Activated CD4-positive, alpha-beta T cell treated with anti-CD3 and anti-CD28 coated beads for 1 hour (primary cell): Measurements from ENCODE around the gene GBX2.

Experiments
- DNase-seq: peaks from one replicate; pipeline ENCODE4 v3.0.0-alpha.2; 2020

The GBX2 gene

DNA sequence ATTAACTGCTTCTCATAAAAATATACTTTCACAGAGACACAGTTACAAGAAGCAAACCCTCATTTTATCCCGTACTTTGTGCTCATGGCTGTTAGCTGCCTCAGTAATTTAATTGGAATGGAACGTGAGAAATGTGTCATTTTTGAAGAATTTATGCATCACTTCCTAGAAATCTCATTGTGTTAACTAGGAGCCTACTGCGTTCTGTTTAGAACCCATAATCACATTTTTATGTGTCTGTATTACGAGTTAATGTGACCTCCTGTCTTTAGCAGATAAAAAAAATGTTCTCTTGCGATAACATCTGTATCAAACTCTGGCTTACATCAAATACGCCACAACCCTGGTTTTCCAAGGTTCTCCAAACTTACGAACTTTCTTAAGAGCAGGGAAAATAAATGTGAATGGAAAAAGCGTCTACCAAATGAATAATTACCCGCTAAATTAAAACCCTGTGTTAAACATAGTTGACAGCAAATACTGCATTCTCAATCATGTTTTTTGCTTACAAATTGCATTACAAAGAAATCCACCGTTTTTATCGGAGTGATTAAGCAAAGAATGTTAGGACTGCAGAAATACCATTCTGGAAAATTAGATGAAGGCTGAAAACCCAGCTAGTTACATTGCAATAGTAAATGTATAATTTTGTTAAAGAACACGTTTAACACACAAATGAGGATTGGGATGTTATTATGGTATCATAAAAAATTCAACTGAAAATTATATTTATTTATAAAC lies 12.1 kb upstream of the GBX2 start:
- DNase-seq, result no peak

DNA sequence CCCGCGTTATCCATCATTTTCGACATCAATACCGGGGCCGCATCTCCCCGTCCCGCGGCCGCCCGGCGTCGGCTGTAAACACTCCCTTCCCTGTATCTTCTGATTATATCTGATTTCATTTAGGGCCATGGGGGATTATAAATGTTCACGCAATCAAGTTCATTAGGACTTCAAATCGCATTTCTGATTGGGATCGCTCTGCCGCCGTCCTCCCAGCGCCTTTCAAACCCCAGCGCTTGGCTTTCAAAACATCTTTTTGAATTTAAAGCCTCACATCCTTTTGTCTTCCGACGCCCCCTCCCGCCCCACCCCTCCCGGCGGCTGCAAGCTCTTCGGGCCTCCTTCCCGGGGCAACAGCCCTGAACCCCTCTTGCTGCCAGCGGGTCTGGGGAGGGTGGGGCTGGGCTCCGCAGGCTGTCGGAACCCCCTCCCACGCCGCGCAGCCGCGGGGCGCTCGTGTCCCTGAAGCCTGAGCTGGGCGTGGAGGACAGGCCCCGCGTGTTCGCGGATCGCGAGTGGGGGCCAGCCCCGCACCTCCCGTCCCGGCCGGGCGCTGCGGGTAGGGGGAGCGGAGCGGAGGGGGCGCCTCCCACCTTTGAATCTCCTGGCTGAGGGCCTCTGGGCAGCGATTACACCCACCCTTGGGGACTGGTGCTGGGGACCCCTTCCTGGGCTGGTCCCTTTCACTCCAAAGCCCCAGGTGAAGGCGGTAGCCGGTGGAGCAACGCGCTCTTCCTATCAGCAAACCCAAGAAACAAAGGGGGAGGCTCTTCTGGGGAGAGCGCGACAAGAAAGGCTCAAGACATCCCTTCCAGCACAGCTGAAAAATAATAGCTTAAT lies 11.3 kb upstream of the GBX2 start:
- DNase-seq, result no peak

- DNase-seq, result no peak
Observed at GRCh38 chr2:236178890-236179235, 10.7 kb upstream of the GBX2 start.

- DNase-seq, result no peak
Observed at GRCh38 chr2:236177967-236178889, 10.0 kb upstream of the GBX2 start.

GRCh38 chr2:236177604-236177966 lies 9.4 kb upstream of the GBX2 start:
- no peak for DNase-seq

DNA sequence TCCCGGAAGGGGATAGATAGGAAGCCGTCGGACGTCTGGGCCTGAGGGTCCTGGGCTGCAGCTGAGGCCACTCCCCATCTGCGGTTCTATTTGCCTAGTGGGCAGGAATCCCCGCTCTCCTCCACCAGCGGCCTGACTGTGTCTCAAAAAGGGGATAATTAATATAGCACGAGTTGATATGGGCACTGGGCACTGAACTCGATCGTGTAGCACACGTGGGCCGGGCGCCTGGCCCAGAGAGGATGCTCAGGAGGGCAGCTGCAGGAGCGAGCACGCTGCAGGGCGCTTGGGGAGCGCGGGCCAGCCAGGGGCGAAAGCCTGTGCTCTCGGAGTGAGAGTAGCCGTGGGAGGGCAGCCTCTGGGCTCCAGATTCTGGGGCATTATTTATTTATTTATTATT lies 8.8 kb upstream of the GBX2 start:
- no peak for DNase-seq

- DNase-seq, result no peak
Observed at GRCh38 chr2:236176417-236176816, 8.2 kb upstream of the GBX2 start.

DNA sequence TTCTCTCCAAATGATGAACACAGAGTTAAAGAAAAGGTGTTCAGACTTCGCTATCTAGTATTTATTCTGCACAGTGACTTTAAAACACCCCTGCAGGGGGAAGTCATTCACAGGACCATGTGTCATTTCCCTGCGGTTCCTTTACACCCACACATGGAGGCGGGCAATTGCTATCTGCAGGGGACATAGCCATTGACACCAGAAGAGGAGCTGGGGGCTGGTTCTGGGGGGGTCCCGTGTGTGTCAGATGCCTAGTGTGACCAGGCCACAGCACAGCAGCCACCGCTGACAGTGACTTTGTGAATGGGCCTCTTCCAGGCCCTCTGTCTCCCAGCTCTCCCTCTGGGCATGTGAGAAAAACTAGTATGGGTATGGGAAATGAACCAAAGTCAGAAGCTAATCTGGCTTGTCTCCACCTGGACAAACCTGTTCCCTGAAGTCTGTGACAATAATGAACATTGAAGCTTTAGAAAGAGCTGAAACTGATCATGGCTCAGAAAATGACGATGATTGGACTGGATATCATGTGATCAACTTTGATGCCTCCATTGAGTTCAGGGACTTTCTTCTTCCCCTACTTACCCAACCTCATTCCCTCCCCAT lies 7.5 kb upstream of the GBX2 start:
- DNase-seq, result no peak

DNA sequence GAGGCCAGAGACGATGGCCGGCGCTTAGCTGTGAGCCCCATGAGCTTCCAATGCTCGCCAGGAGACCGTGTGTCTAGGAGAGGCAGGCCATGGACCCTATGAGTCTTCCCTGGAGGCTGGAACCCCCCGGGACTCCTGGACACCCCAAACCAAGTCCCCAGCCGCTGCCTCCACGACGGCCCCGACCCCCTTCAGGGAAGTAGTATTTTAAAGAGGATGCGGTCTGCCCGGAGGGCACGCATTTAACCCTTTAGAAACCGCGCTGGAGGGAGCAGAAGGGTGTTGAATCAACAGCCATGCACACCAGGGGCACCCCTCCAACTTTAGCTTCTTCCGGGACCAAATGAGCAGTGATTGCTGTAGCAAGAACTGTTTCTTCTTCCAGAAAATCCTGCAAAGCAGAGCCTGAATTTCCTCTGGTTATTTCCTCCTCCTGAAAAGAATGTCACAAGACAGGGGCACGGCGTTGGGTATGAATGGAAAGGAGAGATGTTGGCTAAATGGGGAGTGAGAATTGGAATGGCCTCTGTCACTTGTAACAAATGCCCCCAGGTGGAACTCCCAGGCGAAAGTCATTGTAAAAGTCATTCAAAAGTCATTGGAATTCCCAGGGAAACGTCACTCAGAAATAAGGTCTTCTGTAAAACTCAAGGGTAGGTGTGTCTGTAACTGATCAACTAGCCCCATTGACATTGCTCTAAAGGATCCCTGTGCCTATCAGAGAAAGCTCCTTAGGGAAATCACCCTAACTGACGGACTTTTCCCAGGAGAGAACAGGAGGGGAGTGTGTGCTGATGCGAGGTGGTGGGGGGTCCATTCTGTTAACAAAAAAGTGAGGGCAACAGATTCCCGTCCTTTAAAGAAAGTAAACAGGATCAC lies 5.8 kb upstream of the GBX2 start:
- DNase-seq, result no peak

GRCh38 chr2:236173036-236173728 lies 5.0 kb upstream of the GBX2 start:
- DNase-seq, result no peak

DNA sequence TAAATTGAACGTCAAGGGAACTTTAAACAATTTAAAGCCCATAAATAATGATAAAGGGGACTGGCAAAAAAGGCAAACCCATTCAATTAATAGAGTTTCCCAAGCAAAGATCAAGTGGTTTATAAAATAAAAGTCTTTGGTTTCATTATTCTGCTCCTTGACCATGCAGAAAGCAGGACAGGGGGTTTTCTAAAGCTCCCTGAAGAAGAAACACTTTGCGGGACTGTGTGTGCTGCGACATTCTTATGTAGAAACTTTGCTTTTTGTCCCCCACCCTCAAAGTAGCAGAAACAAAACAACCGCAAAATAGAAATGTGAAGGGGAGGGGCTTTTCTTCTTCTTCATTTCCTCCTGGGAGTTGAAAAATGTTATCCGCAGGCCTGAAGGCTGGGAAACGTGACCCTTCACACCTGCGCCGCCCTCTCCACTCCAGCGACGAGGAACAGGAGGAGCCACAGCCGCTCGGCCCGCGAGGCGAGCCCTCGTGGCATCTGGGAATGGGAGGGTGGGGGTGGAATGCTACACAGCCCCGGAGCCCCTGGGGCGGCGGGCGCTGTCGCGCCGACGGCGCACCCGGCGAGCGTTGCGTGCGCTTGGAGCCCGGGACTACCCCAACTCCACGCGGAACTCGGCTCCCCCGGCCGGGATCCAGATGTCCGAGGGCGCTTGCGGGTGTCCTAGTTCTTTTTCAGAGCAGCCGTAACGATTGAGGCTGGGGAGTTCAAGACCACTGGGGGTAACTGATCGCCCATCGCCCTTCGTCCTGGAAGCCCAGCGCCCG lies 4.3 kb upstream of the GBX2 start:
- no peak for DNase-seq

DNA sequence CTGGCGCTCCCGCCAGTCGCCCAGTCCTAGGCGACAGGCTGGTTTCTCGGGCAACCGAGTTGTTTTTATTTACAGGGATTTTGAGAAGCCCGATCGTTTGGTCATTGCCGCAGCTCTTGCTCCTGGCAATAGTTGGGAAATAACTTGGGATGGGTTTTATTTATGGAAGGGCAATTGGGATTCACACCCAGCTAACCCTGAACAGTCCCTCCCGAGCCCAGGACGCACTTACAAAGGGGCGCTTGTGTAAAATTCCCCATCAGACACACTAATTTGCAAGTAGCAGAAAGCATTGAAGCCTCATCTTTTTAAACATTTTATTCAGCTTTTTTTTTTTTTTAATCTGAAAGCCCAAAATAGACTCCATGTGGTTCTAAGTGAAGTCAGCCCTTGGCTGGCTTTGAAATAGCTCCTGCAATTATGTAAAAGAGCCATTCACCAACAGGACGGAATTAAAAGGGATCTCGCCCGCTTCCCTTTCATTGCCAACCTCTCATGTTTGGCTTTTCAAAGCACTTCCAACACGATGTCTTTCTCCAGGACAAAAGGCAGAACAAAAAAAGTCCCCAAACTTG lies 3.6 kb upstream of the GBX2 start:
- DNase-seq, result no peak

DNA sequence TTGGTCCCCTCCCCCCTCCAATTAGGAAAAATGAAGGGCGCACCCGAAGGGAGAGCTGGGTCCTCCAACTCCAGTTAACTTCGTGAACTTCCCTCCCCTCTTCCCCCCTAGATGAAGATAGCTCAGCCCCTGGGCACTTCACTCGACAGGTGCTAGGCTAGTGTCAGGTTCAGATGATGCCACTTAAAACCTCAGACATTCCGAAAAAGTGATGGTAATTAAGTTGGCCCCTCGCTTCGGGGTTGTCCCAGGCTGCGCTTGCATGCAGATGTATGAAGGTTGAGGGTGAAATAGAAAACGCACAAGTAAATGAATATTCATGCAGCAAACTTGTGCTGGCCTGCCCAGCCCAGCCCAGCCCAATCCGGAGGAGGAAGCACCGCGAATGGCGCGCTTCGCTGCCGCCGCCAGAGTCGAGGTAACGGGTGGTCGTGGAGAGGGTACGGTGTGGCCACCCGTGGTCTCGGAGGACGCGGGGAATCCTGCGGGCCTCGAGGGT lies 3.0 kb upstream of the GBX2 start:
- DNase-seq, result no peak

- DNase-seq, result no peak
Observed at GRCh38 chr2:236170590-236171165, 2.5 kb upstream of the GBX2 start.

DNA sequence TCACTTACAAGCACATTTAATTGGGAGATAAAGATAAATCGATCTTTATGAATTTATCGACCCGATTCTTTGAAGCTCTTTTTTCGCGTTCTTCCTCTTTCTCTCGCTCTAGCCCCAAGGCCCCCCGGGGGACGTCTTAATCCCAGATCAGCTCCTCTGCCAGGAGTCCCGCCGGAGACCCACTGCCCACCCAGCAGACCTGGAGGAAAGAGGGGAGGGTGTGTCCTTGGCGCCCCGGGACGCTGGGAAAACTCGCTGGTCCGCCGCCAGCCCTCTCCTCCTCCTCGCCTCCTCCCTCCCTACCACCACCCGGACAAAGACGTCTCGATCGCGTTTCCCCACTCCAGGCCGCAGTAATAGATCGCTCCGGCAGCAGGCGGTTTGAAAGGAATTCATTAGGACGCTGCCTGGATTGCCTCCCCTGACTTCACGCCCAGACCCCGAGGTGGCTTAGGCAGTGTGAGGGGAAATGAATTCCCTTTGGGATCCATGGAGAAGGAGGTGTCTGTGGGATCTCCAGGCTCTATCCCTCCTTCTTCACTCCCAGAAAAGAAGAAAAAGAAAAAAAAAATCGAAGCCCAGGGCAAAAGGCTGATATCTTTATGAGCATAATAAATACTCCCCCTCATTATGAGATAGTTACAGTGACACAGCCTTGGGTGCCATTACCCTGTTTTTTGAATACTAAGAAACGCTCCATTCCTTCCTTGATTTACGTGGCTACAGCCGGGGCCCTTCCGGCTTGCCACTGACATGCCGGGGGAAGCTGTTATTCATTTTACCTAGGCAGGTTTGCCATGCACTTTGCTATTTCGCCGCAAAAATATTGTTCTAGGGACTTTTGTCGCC lies 1.8 kb upstream of the GBX2 start:
- no peak for DNase-seq

DNA sequence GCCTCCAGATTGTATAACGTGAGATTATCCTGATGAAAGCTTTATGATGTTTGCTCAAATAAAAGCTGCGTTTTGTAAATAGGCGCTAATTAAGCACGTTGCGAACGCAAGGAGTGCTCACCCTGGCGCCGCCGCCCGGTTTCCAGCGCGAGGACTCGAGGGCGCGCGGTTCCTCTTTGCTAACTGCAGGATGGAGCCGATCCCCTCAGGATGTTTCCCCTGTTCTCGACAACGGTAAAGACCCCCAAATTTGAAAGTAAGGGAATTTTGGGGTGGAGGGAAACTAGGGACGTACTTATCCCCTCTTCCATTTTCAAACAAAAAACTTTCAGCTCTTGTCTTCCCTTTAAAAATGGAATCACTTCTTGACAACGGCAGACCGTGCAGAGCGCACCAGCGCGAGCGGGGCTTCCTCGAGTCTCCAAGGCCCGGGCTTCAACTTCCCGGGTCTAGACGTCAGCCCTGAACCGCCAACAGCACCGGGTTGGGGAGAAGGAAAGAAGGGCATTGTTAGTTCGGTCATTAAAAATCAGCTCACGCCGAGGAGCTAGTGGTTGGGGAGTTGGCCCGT lies 1.1 kb upstream of the GBX2 start:
- DNase-seq, result no peak

DNA sequence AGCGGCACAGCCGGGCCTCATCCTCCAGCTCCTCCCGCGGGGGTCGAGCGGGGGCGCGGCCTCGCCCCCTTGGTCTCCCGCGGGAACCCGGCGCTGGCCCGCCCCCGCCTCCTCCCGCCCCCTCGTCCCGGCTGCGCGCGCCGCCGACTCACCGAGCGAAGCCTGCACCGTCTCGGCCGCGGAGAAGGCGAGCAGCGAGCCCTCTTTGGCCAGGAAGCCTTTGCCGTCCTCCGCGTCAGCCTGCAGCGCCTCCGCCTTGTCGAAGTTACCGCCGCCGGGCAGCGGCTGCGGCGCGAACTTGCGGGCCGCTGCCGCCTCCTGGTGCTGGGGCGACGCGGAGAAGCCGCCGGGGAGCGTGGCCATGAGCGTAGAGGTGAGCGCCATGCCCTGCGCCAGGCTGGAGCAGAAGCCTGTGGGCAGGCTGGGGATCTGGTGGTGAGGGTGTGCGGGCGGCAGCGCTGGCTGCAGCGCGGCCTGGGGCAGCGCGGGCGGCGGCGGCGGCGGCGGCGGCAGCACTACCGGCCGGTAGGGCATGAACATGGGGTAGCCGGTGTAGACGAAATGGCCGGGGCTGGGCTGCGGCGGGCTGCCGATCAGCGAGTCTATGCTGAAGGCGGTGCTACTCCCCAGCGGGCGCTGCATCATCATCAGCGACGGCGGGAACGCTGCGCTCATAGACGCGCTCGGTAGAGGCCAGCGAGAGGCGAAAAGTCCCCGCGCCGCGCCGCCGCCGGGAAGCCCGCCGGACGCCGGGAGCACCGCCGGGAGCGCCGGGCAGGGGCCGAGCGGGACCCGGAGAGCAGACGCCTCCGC lies 683 bp downstream of the GBX2 start:
- no peak for DNase-seq
